ENCODE results near the gene GRIN1. TPM values are rescaled to one million over a fixed set of nuclear protein-coding genes. Genes with fewer than 3 reads are reported as not detected.

The GRIN1 gene
- total and polyA plus RNA-seq, 2 donors (not counting 3 experiments of a cell fraction or from before 2014, with no cell fraction given), result not detected

GRCh38 chr9:137136261-137136880 is 2.6 kb upstream of the GRIN1 start:
- Histone ChIP-seq H3K9ac (replicated peaks; ENCODE audit: extremely low read depth, insufficient read depth, low read length) (no peak overlapping the region), H3K79me2 (ENCODE audit: control insufficient read depth, insufficient read depth, low read length) (no peaks in the 10 kb centered on the region), H3K36me3 (ENCODE audit: control insufficient read depth in 2 of 2, extremely low read depth in 1 of 2, insufficient read depth in 2 of 2, low read length in 2 of 2) (no peaks in the 10 kb centered on the region), H3K4me2 (ENCODE audit: insufficient read depth, low read length) (no peak overlapping the region), H3K4me3 (replicated peaks in 1 of 3; ENCODE audit: insufficient read depth in 1 of 3, low read depth in 1 of 3, low read length in 3 of 3) (no peak overlapping the region), H3K4me1 (ENCODE audit: control insufficient read depth, extremely low read depth, insufficient read depth, low read length) (no peaks in the 10 kb centered on the region), H4K20me1 (replicated peaks; ENCODE audit: control insufficient read depth, extremely low read depth, insufficient read depth, low read length) (no peaks in the 10 kb centered on the region), H3K9me1 (replicated peaks; ENCODE audit: control insufficient read depth, extremely low read depth, insufficient read depth, low read length) (no peaks in the 10 kb centered on the region), H2AFZ (ENCODE audit: low read depth, low read length) (no peak overlapping the region), H3K27me3 (ENCODE audit: control insufficient read depth in 2 of 2, insufficient read depth in 2 of 2, low read length in 2 of 2) (peaks cover 35 to 36% of the 10 kb centered on the region in 2 experiments), H3K9me3 (replicated peaks; ENCODE audit: control insufficient read depth, insufficient read depth, low read length) (no peaks in the 10 kb centered on the region), H3K27ac (ENCODE audit: insufficient read depth, low read depth, low read length) (no peak overlapping the region)
- ChIA-PET CTCF (interaction anchor here (2.6 kb wide), 1 partner anchor 100 kb away, joined by 10 read pairs; no protein-coding TSS in a partner anchor), POLR2A (interaction anchor here (1.0 kb wide), 1 partner anchor 105 kb away, joined by 3 read pairs; the partner anchor contains the start of gene TUBB4B)
- no peak for FAIRE-seq
- TF ChIP-seq JUN (IDR thresholded peaks at IDR 0.05; ENCODE audit: borderline replicate concordance, insufficient read depth, insufficient read length, low read depth) (no peak), POLR2A (IDR thresholded peaks at IDR 0.05; ENCODE audit: low read depth, low read length) (no peak), POLR2AphosphoS5 (IDR thresholded peaks at IDR 0.05; ENCODE audit: insufficient read depth, low read depth, low read length) (no peak), CTCF (IDR thresholded peaks at IDR 0.05; ENCODE audit: extremely low read depth in 1 of 2, insufficient read depth in 1 of 2, low read depth in 1 of 2, low read length in 2 of 2) (no peak), FOS (IDR thresholded peaks at IDR 0.05; ENCODE audit: borderline replicate concordance, insufficient read depth, low read length) (no peak), GATA2 (IDR thresholded peaks at IDR 0.05; ENCODE audit: insufficient read depth, insufficient read length, low read depth, low read length) (no peak), MAX (IDR thresholded peaks at IDR 0.05; ENCODE audit: insufficient read depth, insufficient read length) (no peak), EZH2 (IDR thresholded peaks at IDR 0.05; ENCODE audit: borderline replicate concordance, low read depth, low read length, severe bottlenecking) (peak; percentile 45), MYC (IDR thresholded peaks at IDR 0.05; ENCODE audit: low read depth, low read length) (no peak)
- dilution Hi-C loops (cut with MboI; ENCODE audit: extremely low pct_ligation_motif_present, low sequenced_read_pairs), result no loop called here
- intact Hi-C loops (cut with micrococcal nuclease), result no loop called here
- no TSS peak for BruUV-seq (replicated peaks)
- no peak for DNase-seq (ENCODE audit: low read depth, low spot score)
